OCI-LY1 (cell line): ENCODE data around the gene PIGN.

Experiments
- H2AFZ ChIP-seq: fragments of 200-600 bp; sonication (generic), shearing (Covaris generic); 2 replicates; pipeline ENCODE4 v1.6.0; 2014; ENCODE audit warnings: antibody characterized with exemption, mild to moderate bottlenecking, low read length
- H3F3A ChIP-seq: fragments of 200-600 bp; sonication (generic), shearing (Covaris generic); 2 replicates; pipeline ENCODE4 v1.6.0; 2014; ENCODE audit warnings: mild to moderate bottlenecking, antibody characterized with exemption, low read length, moderate library complexity; ENCODE audit not compliant: insufficient read depth
- H3K27ac ChIP-seq: fragments of 200-600 bp; sonication (generic); 2 replicates; pipeline ENCODE4 v1.5.1; 2014; ENCODE audit warnings: low read length, mixed run types, mild to moderate bottlenecking, low read depth; ENCODE audit not compliant: poor library complexity, severe bottlenecking
- H3K27me3 ChIP-seq: fragments of 200-600 bp; sonication (generic); 2 replicates; pipeline ENCODE4 v1.6.0; 2014; ENCODE audit warnings: antibody characterized with exemption, mild to moderate bottlenecking, low read length, moderate library complexity; ENCODE audit not compliant: insufficient read depth
- H3K36me3 ChIP-seq: fragments of 200-600 bp; sonication (generic); 2 replicates; pipeline ENCODE4 v1.6.1; 2014; ENCODE audit warnings: mild to moderate bottlenecking, antibody characterized with exemption, low read length, moderate library complexity, mixed read lengths; ENCODE audit not compliant: insufficient read depth
- H3K4me1 ChIP-seq: fragments of 200-600 bp; sonication (generic); 2 replicates; pipeline ENCODE4 v1.5.1; 2014; ENCODE audit warnings: mild to moderate bottlenecking, low read length, moderate library complexity; ENCODE audit not compliant: insufficient read depth, severe bottlenecking
- H3K4me2 ChIP-seq: fragments of 200-600 bp; sonication (generic), shearing (Covaris generic); 2 replicates; pipeline ENCODE4 v1.6.1; 2014; ENCODE audit warnings: low read length
- H3K4me3 ChIP-seq: fragments of 200-600 bp; sonication (generic); 2 replicates; pipeline ENCODE4 v1.5.1; 2014; ENCODE audit warnings: low read length, low read depth, mild to moderate bottlenecking, mixed read lengths; ENCODE audit not compliant: poor library complexity, severe bottlenecking
- H3K79me2 ChIP-seq: fragments of 200-600 bp; shearing (Covaris generic); 2 replicates; pipeline ENCODE4 v1.6.1; 2016; ENCODE audit warnings: mixed run types, low read length, mixed read lengths; ENCODE audit not compliant: insufficient read depth
- H3K9ac ChIP-seq: fragments of 200-600 bp; sonication (generic), shearing (Covaris generic); 2 replicates; pipeline ENCODE4 v1.6.1; 2014; ENCODE audit warnings: mild to moderate bottlenecking, low read length, mixed read lengths
- H3K9me2 ChIP-seq: fragments of 200-600 bp; sonication (generic), shearing (Covaris generic); 2 replicates; pipeline ENCODE4 v1.6.1; 2014; ENCODE audit warnings: low read depth, mild to moderate bottlenecking, low read length, mixed read lengths
- H3K9me3 ChIP-seq: fragments of 200-600 bp; shearing (Covaris generic); 2 replicates; pipeline ENCODE4 v1.6.1; 2014; ENCODE audit warnings: low read length, mixed read lengths
- H4K20me1 ChIP-seq: fragments of 200-600 bp; sonication (generic), shearing (Covaris generic); 2 replicates; pipeline ENCODE4 v1.6.0; 2016; ENCODE audit warnings: mild to moderate bottlenecking, low read length; ENCODE audit not compliant: insufficient read depth
- CTCF ChIP-seq: fragments of 200-600 bp; sonication (generic), shearing (Covaris generic); IDR thresholded peaks from 2 replicates; pipeline ENCODE4 v1.5.1; 2017; ENCODE audit warnings: mild to moderate bottlenecking, antibody characterized with exemption, low read length, moderate library complexity, mixed read lengths
- EZH2 ChIP-seq: fragments of 200-600 bp; sonication (generic), shearing (Covaris generic); IDR thresholded peaks from 2 replicates; pipeline ENCODE4 v1.8.0; 2017; ENCODE audit warnings: borderline replicate concordance, mixed run types, mild to moderate bottlenecking, antibody characterized with exemption, low read length, moderate library complexity, mixed read lengths

Gene PIGN

DNA sequence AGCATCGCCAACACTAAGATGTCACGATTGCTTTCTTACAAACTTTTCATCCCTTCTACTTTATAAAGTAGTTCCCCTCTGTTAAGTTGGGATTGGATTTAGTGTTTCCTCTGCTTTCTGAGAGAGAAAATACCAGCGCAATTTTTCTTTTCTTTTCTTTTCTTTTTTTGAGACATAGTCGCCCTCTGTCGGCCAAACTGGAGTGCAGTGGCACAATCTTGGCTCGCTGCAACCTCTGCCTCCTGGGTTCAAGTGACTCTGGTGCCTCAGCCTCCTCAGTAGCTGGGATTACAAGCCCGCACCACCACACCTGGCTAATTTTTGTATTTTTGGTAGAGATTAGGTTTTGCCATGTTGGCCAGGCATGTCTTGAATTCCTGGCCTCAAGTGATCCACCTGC is 9.2 kb upstream of the PIGN start:
- H3K9ac ChIP-seq = no peak overlapping the region
- H4K20me1 ChIP-seq = no peaks in the 10 kb centered on the region
- TF ChIP-seq EZH2 (no peak), CTCF (peak; percentile 42; the same call in 1 of the 2 replicates)
- H3K36me3 ChIP-seq = peaks cover 14% of the 10 kb centered on the region
- no peaks in the 10 kb centered on the region for H3F3A ChIP-seq
- no peak overlapping the region for H3K4me3 ChIP-seq
- H3K4me2 ChIP-seq = no peak overlapping the region
- H3K27ac ChIP-seq = no peak overlapping the region
- H3K4me1 ChIP-seq = no peaks in the 10 kb centered on the region
- 0 out of 2 replicates have a peak, but pooled peaks cover 5% of the 10 kb centered on the region for H3K9me3 ChIP-seq
- H2AFZ ChIP-seq = no peak overlapping the region
- no peaks in the 10 kb centered on the region for H3K9me2 ChIP-seq
- no peaks in the 10 kb centered on the region for H3K27me3 ChIP-seq
- peaks cover 98% of the 10 kb centered on the region for H3K79me2 ChIP-seq

GRCh38 chr18:62189208-62189607 is 2.4 kb upstream of the PIGN start:
- Histone ChIP-seq H3K9ac (peak overlapping the region; percentile 95; the same call in 1 of the 2 replicates), H3K4me2 (peak overlapping the region; percentile 77), H2AFZ (no peak overlapping the region), H3K4me3 (peak overlapping the region; percentile 98), H4K20me1 (no peaks in the 10 kb centered on the region), H3F3A (no peaks in the 10 kb centered on the region), H3K4me1 (peaks cover 40% of the 10 kb centered on the region), H3K79me2 (peaks cover 79% of the 10 kb centered on the region), H3K27ac (no peak overlapping the region), H3K9me3 (0 out of 2 replicates have a peak, but pooled peaks cover 5% of the 10 kb centered on the region), H3K9me2 (no peaks in the 10 kb centered on the region), H3K36me3 (peaks cover 27% of the 10 kb centered on the region), H3K27me3 (no peaks in the 10 kb centered on the region)
- TF ChIP-seq EZH2 (no peak), CTCF (no peak)

GRCh38 chr18:62187543-62188510 is 971 bp upstream of the PIGN start:
- peak overlapping the region; percentile 98 for H3K4me3 ChIP-seq
- no peaks in the 10 kb centered on the region for H3K9me2 ChIP-seq
- 0 out of 2 replicates have a peak, but pooled peaks cover 5% of the 10 kb centered on the region for H3K9me3 ChIP-seq
- H3K36me3 ChIP-seq = peaks cover 27% of the 10 kb centered on the region
- H3K79me2 ChIP-seq = peaks cover 70% of the 10 kb centered on the region
- H2AFZ ChIP-seq = no peak overlapping the region
- no peaks in the 10 kb centered on the region for H3F3A ChIP-seq
- peak overlapping the region; percentile 95 for H3K9ac ChIP-seq
- H3K4me1 ChIP-seq = peaks cover 47% of the 10 kb centered on the region
- H4K20me1 ChIP-seq = no peaks in the 10 kb centered on the region
- no peaks in the 10 kb centered on the region for H3K27me3 ChIP-seq
- peak overlapping the region; percentile 33 for H3K27ac ChIP-seq
- TF ChIP-seq EZH2 = no peak
- peak; percentile 18; the same call in 1 of the 2 replicates for TF ChIP-seq CTCF
- H3K4me2 ChIP-seq = peak overlapping the region; percentile 77
